DOHH2 (cell line): ENCODE measurements around the gene FBN1.

ENCODE experiments used
- H3F3A ChIP-seq: fragments of 200-600 bp; sonication (generic), shearing (Covaris generic); 2 replicates; pipeline ENCODE4 v1.6.0; 2016; ENCODE audit warnings: antibody characterized with exemption, mild to moderate bottlenecking; ENCODE audit not compliant: control insufficient read depth, insufficient read depth
- H3K27ac ChIP-seq: fragments of 200-600 bp; sonication (generic); 2 replicates; pipeline ENCODE4 v1.5.1; 2014; ENCODE audit warnings: low read depth, mild to moderate bottlenecking, low read length, moderate library complexity
- H3K27me3 ChIP-seq: fragments of 200-600 bp; sonication (generic); 2 replicates; pipeline ENCODE4 v1.6.1; 2014; ENCODE audit warnings: mild to moderate bottlenecking, low read length, mixed read lengths; ENCODE audit not compliant: control insufficient read depth
- H3K36me3 ChIP-seq: fragments of 200-600 bp; sonication (generic); 2 replicates; pipeline ENCODE4 v1.6.1; 2014; ENCODE audit warnings: mild to moderate bottlenecking, low read length, moderate library complexity, mixed read lengths; ENCODE audit not compliant: control insufficient read depth
- H3K4me1 ChIP-seq: fragments of 200-600 bp; sonication (generic); 2 replicates; pipeline ENCODE4 v1.6.1; 2014; ENCODE audit warnings: mild to moderate bottlenecking, low read length, mixed read lengths; ENCODE audit not compliant: control insufficient read depth
- H3K4me2 ChIP-seq: fragments of 200-600 bp; sonication (generic); 2 replicates; pipeline ENCODE4 v1.6.0; 2014; ENCODE audit warnings: mild to moderate bottlenecking, low read length, moderate library complexity
- H3K4me3 ChIP-seq: fragments of 200-600 bp; sonication (generic); 2 replicates; pipeline ENCODE4 v1.5.1; 2014; ENCODE audit warnings: mild to moderate bottlenecking, low read length, mixed read lengths
- H3K79me2 ChIP-seq: fragments of 200-600 bp; sonication (generic); 2 replicates; pipeline ENCODE4 v1.6.1; 2014; ENCODE audit warnings: mild to moderate bottlenecking, low read length, mixed read lengths; ENCODE audit not compliant: control insufficient read depth
- H3K9me2 ChIP-seq: fragments of 200-600 bp; sonication (generic); replicated peaks from 2 replicates; pipeline ENCODE4 v1.6.1; 2014; ENCODE audit warnings: mild to moderate bottlenecking, low read length, mixed read lengths; ENCODE audit not compliant: control insufficient read depth
- H3K9me3 ChIP-seq: fragments of 200-600 bp; sonication (generic); 2 replicates; pipeline ENCODE4 v1.6.1; 2014; ENCODE audit warnings: antibody characterized with exemption, low read length, mixed read lengths; ENCODE audit not compliant: control insufficient read depth, insufficient read depth
- H4K20me1 ChIP-seq: fragments of 200-600 bp; sonication (generic); 2 replicates; pipeline ENCODE4 v1.6.0; 2014; ENCODE audit warnings: low read depth, mild to moderate bottlenecking, antibody characterized with exemption, low read length, moderate library complexity; ENCODE audit not compliant: control insufficient read depth, insufficient read depth
- EZH2phosphoT487 ChIP-seq: fragments of 200-600 bp; sonication (generic); IDR thresholded peaks from 2 replicates; pipeline ENCODE4 v1.6.1; 2017; ENCODE audit warnings: borderline replicate concordance, mild to moderate bottlenecking, antibody characterized with exemption, low read length, moderate library complexity, mixed read lengths
- TF ChIP-seq, protein P1 (sequence below): fragments of 200-600 bp; sonication (generic); IDR thresholded peaks from one replicate; pipeline ENCODE4 v1.5.1; 2014; ENCODE audit warnings: antibody characterized with exemption, mild to moderate bottlenecking, low read depth, low read length; ENCODE audit not compliant: poor library complexity, severe bottlenecking

FBN1 gene

DNA sequence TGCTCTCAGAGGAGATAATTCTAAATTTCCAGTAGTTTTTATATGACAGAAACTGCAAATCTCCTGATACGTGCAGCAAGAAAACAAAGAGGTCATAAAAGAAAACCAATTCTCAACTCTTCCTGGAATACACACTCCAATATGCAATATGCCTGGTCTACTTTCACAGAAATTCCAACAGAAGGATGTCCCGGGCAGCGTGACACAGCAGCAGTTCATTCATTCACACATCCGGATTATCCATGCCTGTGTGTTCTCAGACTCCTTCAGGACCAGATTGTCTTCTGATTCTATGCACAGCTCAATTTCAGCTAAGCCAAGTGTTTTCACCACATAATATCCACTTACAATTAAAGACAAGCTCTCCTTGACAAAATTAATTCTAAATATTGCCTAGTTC is 64.3 kb downstream of the FBN1 start:
- no peaks in the 10 kb centered on the region for H3K27me3 ChIP-seq
- H3K4me1 ChIP-seq: no peaks in the 10 kb centered on the region
- no peaks in the 10 kb centered on the region for H3K79me2 ChIP-seq
- H3F3A ChIP-seq: no peaks in the 10 kb centered on the region
- no peak overlapping the region for H3K4me2 ChIP-seq
- H3K4me3 ChIP-seq: no peak overlapping the region
- no peaks in the 10 kb centered on the region for H3K9me2 ChIP-seq
- no peaks in the 10 kb centered on the region for H4K20me1 ChIP-seq
- no peaks in the 10 kb centered on the region for H3K36me3 ChIP-seq
- TF ChIP-seq EZH2phosphoT487: no peak
- TF ChIP-seq, protein P1, sequence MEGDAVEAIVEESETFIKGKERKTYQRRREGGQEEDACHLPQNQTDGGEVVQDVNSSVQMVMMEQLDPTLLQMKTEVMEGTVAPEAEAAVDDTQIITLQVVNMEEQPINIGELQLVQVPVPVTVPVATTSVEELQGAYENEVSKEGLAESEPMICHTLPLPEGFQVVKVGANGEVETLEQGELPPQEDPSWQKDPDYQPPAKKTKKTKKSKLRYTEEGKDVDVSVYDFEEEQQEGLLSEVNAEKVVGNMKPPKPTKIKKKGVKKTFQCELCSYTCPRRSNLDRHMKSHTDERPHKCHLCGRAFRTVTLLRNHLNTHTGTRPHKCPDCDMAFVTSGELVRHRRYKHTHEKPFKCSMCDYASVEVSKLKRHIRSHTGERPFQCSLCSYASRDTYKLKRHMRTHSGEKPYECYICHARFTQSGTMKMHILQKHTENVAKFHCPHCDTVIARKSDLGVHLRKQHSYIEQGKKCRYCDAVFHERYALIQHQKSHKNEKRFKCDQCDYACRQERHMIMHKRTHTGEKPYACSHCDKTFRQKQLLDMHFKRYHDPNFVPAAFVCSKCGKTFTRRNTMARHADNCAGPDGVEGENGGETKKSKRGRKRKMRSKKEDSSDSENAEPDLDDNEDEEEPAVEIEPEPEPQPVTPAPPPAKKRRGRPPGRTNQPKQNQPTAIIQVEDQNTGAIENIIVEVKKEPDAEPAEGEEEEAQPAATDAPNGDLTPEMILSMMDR: no peak
- no peak overlapping the region for H3K27ac ChIP-seq
- no peaks in the 10 kb centered on the region for H3K9me3 ChIP-seq

DNA sequence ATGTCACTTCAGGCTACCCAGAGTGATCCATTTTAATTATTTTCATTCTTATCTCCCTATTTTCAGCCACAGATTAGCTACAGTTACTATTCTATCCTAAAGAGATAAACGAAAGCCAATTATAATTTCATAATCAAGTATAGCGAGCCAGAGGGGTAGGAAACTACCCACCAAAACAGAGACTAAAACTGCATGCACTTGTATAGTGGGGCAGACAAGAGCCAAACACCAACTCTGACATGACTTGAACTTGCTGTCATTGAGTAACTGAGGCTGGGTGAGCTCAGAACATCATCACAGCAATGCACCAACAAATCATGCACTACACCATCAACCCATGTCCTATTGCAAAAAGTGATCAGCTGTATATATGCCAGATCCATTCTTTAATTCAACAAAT is 64.8 kb downstream of the FBN1 start:
- H3K4me2 ChIP-seq: no peak overlapping the region
- no peaks in the 10 kb centered on the region for H3K4me1 ChIP-seq
- H3K9me2 ChIP-seq: no peaks in the 10 kb centered on the region
- no peak overlapping the region for H3K4me3 ChIP-seq
- H3F3A ChIP-seq: no peaks in the 10 kb centered on the region
- no peak overlapping the region for H3K27ac ChIP-seq
- H3K27me3 ChIP-seq: no peaks in the 10 kb centered on the region
- H3K9me3 ChIP-seq: no peaks in the 10 kb centered on the region
- H3K36me3 ChIP-seq: no peaks in the 10 kb centered on the region
- H3K79me2 ChIP-seq: no peaks in the 10 kb centered on the region
- H4K20me1 ChIP-seq: no peaks in the 10 kb centered on the region
- TF ChIP-seq EZH2phosphoT487: no peak
- TF ChIP-seq, protein P1: no peak

DNA sequence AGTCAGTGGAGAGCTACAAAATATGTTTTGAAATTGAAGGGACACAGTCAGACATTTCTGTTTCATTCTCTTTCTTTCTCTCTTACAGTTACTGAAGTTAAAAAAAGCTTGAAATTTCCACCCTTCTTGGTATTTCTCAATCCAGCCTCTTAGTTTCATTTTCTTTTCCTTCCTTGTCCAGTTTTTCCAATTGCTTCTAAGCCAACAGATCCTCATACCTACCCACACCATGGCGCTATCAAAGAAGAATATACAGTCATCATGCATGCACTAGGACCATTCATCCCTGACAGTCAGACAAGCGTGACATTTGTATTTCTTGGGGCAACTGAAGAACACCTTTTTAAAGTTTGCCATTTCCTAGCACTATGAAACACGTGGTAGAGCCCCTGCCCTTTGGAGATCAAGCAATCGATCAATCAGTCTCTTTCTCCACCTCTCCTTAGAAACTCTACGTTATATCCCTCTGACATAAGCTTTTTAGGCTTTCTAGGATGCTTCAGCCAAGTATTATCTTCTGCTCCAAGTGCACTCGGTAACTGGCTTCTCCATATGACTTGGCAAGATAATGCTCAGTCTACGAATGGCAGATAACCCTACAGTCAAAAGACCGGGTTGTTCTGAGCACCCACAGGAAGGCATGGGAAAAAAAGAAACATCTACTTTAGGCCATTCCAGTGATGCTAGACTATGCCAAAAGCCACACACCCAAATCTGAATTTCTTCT is 65.4 kb downstream of the FBN1 start:
- TF ChIP-seq, protein P1: no peak
- no peak for TF ChIP-seq EZH2phosphoT487
- Histone ChIP-seq H3K27me3 (no peaks in the 10 kb centered on the region), H3K4me3 (no peak overlapping the region), H3K4me1 (no peaks in the 10 kb centered on the region), H3K9me3 (no peaks in the 10 kb centered on the region), H3K79me2 (no peaks in the 10 kb centered on the region), H3K9me2 (no peaks in the 10 kb centered on the region), H3K27ac (no peak overlapping the region), H3F3A (no peaks in the 10 kb centered on the region), H3K36me3 (no peaks in the 10 kb centered on the region), H3K4me2 (no peak overlapping the region), H4K20me1 (no peaks in the 10 kb centered on the region)
